ENCODE results near the gene RGPD3. TPM values are rescaled to one million over a fixed set of nuclear protein-coding genes. Genes with fewer than 3 reads are reported as not detected.
"Not testable (repeated sequence)": the region's sequence is repeated elsewhere in the genome, so short reads cannot be mapped to it uniquely, and the experiment has no call there.

The RGPD3 gene
- polyA plus RNA-seq, 1 donor from 2014 or later = 0.74 TPM

GRCh38 chr2:106509374-106509770 lies 41.2 kb upstream of the RGPD3 start:
- not testable (repeated sequence) for H3K9ac ChIP-seq (ENCODE audit: low read length); H3K4me2 ChIP-seq (ENCODE audit: low read length); H3F3A ChIP-seq (ENCODE audit: insufficient read depth, low read length, poor library complexity, severe bottlenecking); H3K9me3 ChIP-seq (ENCODE audit: low read length); H3K27ac ChIP-seq (ENCODE audit: low read length); H4K20me1 ChIP-seq (ENCODE audit: insufficient read depth); H2AFZ ChIP-seq (ENCODE audit: low read depth, low read length); H3K9me2 ChIP-seq (ENCODE audit: insufficient read depth, low read length); H3K27me3 ChIP-seq (ENCODE audit: insufficient read depth, low read depth, low read length); H3K4me3 ChIP-seq (ENCODE audit: low read length); H3K79me2 ChIP-seq (replicated peaks; ENCODE audit: insufficient read depth, low read length); H3K36me3 ChIP-seq (ENCODE audit: insufficient read depth, low read length)

- H3K27ac ChIP-seq (ENCODE audit: low read length); H3K4me3 ChIP-seq (ENCODE audit: low read length); H3K79me2 ChIP-seq (replicated peaks; ENCODE audit: insufficient read depth, low read length); H3K4me2 ChIP-seq (ENCODE audit: low read length); H3F3A ChIP-seq (ENCODE audit: insufficient read depth, low read length, poor library complexity, severe bottlenecking); H3K36me3 ChIP-seq (ENCODE audit: insufficient read depth, low read length); H3K9ac ChIP-seq (ENCODE audit: low read length); H3K9me2 ChIP-seq (ENCODE audit: insufficient read depth, low read length); H4K20me1 ChIP-seq (ENCODE audit: insufficient read depth); H2AFZ ChIP-seq (ENCODE audit: low read depth, low read length); H3K27me3 ChIP-seq (ENCODE audit: insufficient read depth, low read depth, low read length); H3K9me3 ChIP-seq (ENCODE audit: low read length): not testable (repeated sequence)
These were observed 40.6 kb upstream of the RGPD3 start for GRCh38 chr2:106508660-106509373.

DNA sequence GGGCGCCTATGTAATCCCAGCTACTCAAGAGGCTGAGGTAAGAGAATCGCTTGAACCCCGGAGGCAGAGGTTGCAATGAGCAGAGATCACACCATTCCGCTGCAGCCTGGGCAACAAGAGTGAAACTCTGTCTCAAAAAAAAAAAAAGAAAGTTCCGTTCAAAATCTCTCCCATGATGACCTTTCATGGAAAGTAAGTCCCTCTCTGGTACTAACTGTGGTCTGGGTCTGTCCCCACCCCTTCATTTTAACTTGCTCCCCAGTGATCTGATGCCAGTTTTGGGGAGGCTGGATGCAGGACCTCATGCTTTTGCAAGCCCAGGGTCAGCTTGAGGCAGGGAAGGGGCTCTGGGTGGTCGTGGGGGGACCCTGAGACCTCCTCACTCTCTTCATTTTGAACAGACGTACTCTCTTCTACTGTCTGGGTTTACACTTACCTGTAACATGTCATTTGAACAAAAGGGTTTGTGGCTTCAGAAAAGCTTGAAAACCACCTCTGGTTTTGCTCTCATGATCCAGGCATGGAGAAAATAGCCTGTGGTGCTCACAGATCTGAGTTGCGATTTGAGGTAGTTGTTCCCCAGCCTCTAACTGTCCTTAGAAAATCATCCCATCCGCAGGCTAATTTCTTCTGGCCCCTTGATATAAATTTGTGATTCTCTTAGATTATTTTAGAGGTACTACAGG lies 37.9 kb upstream of the RGPD3 start:
- H3K27me3 ChIP-seq (ENCODE audit: insufficient read depth, low read depth, low read length); H3K9me2 ChIP-seq (ENCODE audit: insufficient read depth, low read length); H3K4me2 ChIP-seq (ENCODE audit: low read length); H3F3A ChIP-seq (ENCODE audit: insufficient read depth, low read length, poor library complexity, severe bottlenecking); H3K79me2 ChIP-seq (replicated peaks; ENCODE audit: insufficient read depth, low read length); H3K36me3 ChIP-seq (ENCODE audit: insufficient read depth, low read length); H3K9me3 ChIP-seq (ENCODE audit: low read length); H3K9ac ChIP-seq (ENCODE audit: low read length); H3K27ac ChIP-seq (ENCODE audit: low read length); H3K4me3 ChIP-seq (ENCODE audit: low read length); H4K20me1 ChIP-seq (ENCODE audit: insufficient read depth); H2AFZ ChIP-seq (ENCODE audit: low read depth, low read length): not testable (repeated sequence)

- H3F3A ChIP-seq (ENCODE audit: insufficient read depth, low read length, poor library complexity, severe bottlenecking); H3K4me3 ChIP-seq (ENCODE audit: low read length); H3K9me3 ChIP-seq (ENCODE audit: low read length); H4K20me1 ChIP-seq (ENCODE audit: insufficient read depth); H3K79me2 ChIP-seq (replicated peaks; ENCODE audit: insufficient read depth, low read length); H3K9me2 ChIP-seq (ENCODE audit: insufficient read depth, low read length); H3K36me3 ChIP-seq (ENCODE audit: insufficient read depth, low read length); H2AFZ ChIP-seq (ENCODE audit: low read depth, low read length); H3K4me2 ChIP-seq (ENCODE audit: low read length); H3K27ac ChIP-seq (ENCODE audit: low read length); H3K9ac ChIP-seq (ENCODE audit: low read length); H3K27me3 ChIP-seq (ENCODE audit: insufficient read depth, low read depth, low read length): not testable (repeated sequence)
These were observed 36.6 kb upstream of the RGPD3 start for GRCh38 chr2:106504787-106505186.

GRCh38 chr2:106504192-106504591 lies 36.0 kb upstream of the RGPD3 start:
- not testable (repeated sequence) for H3K9ac ChIP-seq (ENCODE audit: low read length); H3F3A ChIP-seq (ENCODE audit: insufficient read depth, low read length, poor library complexity, severe bottlenecking); H3K36me3 ChIP-seq (ENCODE audit: insufficient read depth, low read length); H3K27me3 ChIP-seq (ENCODE audit: insufficient read depth, low read depth, low read length); H2AFZ ChIP-seq (ENCODE audit: low read depth, low read length); H3K9me3 ChIP-seq (ENCODE audit: low read length); H3K9me2 ChIP-seq (ENCODE audit: insufficient read depth, low read length); H3K27ac ChIP-seq (ENCODE audit: low read length); H3K4me2 ChIP-seq (ENCODE audit: low read length); H3K4me3 ChIP-seq (ENCODE audit: low read length); H3K79me2 ChIP-seq (replicated peaks; ENCODE audit: insufficient read depth, low read length); H4K20me1 ChIP-seq (ENCODE audit: insufficient read depth)

DNA sequence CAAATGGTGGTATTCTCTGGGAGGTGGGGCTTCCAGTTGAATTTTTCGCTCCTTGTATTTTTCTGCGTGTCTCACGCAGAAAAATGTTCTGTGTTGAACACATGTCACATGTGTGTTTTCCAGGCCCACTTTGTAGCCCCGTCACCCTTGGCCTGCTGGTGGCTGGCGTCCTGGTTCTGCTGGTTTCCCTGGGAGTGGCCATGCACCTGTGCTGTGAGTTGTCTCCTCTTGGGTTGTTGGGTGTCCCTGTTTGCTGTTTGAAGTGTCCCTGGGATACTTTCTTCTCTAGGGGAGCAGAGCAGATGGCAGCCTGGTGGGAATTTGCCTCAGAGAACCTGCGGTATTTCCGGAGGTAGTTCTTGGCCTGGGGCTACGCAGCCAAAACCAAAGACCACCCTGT lies 34.1 kb upstream of the RGPD3 start:
- H3K9me3 ChIP-seq (ENCODE audit: low read length); H3K9ac ChIP-seq (ENCODE audit: low read length); H4K20me1 ChIP-seq (ENCODE audit: insufficient read depth); H3K27ac ChIP-seq (ENCODE audit: low read length); H3K4me3 ChIP-seq (ENCODE audit: low read length); H3K9me2 ChIP-seq (ENCODE audit: insufficient read depth, low read length); H3K36me3 ChIP-seq (ENCODE audit: insufficient read depth, low read length); H3K79me2 ChIP-seq (replicated peaks; ENCODE audit: insufficient read depth, low read length); H2AFZ ChIP-seq (ENCODE audit: low read depth, low read length); H3K4me2 ChIP-seq (ENCODE audit: low read length); H3F3A ChIP-seq (ENCODE audit: insufficient read depth, low read length, poor library complexity, severe bottlenecking); H3K27me3 ChIP-seq (ENCODE audit: insufficient read depth, low read depth, low read length): not testable (repeated sequence)

GRCh38 chr2:106500350-106500749 lies 32.1 kb upstream of the RGPD3 start:
- not testable (repeated sequence) for H3K9me3 ChIP-seq (ENCODE audit: low read length); H3K9me2 ChIP-seq (ENCODE audit: insufficient read depth, low read length); H3K79me2 ChIP-seq (replicated peaks; ENCODE audit: insufficient read depth, low read length); H3K36me3 ChIP-seq (ENCODE audit: insufficient read depth, low read length); H4K20me1 ChIP-seq (ENCODE audit: insufficient read depth); H3F3A ChIP-seq (ENCODE audit: insufficient read depth, low read length, poor library complexity, severe bottlenecking); H3K4me3 ChIP-seq (ENCODE audit: low read length); H3K27me3 ChIP-seq (ENCODE audit: insufficient read depth, low read depth, low read length); H2AFZ ChIP-seq (ENCODE audit: low read depth, low read length); H3K4me2 ChIP-seq (ENCODE audit: low read length); H3K9ac ChIP-seq (ENCODE audit: low read length); H3K27ac ChIP-seq (ENCODE audit: low read length)

DNA sequence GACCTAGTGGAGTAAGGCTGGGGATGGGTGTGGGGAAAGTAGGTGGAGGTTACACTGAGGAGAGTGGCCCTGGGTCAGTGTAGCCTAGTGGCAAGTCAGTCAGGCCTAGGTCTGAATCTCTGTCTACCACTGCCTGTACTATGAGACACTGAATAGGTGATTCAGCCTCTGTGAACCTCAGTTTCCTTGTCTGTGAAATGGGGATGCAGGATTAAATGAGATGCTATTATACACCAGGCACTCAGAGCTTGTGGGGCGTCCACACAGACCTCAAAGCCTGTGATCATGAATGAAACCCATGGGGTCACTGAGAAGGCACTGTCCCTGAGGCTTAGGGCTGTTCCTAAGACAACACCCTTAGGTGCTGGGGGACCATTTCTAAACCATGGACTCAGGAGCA lies 30.3 kb upstream of the RGPD3 start:
- H3K9me2 ChIP-seq (ENCODE audit: insufficient read depth, low read length); H3K27ac ChIP-seq (ENCODE audit: low read length); H4K20me1 ChIP-seq (ENCODE audit: insufficient read depth); H2AFZ ChIP-seq (ENCODE audit: low read depth, low read length); H3K9ac ChIP-seq (ENCODE audit: low read length); H3K79me2 ChIP-seq (replicated peaks; ENCODE audit: insufficient read depth, low read length); H3K9me3 ChIP-seq (ENCODE audit: low read length); H3F3A ChIP-seq (ENCODE audit: insufficient read depth, low read length, poor library complexity, severe bottlenecking); H3K4me2 ChIP-seq (ENCODE audit: low read length); H3K27me3 ChIP-seq (ENCODE audit: insufficient read depth, low read depth, low read length); H3K4me3 ChIP-seq (ENCODE audit: low read length); H3K36me3 ChIP-seq (ENCODE audit: insufficient read depth, low read length): not testable (repeated sequence)
